ENCODE data around the gene RSBN1. TPM values are rescaled to one million over a fixed set of nuclear protein-coding genes. Genes with fewer than 3 reads are reported as not detected.
A peak's percentile ranks its signal among the peaks of the same experiment; 100 is the strongest.
"Not testable (repeated sequence)": the region's sequence is repeated elsewhere in the genome, so short reads cannot be mapped to it uniquely, and the experiment has no call there.

The RSBN1 gene
- total and polyA plus RNA-seq, 10 of the 15 experiments (the other 5 are each of a cell fraction or from before 2014, with no cell fraction given) = 2.9 to 26.8 (median 11.5) TPM

DNA sequence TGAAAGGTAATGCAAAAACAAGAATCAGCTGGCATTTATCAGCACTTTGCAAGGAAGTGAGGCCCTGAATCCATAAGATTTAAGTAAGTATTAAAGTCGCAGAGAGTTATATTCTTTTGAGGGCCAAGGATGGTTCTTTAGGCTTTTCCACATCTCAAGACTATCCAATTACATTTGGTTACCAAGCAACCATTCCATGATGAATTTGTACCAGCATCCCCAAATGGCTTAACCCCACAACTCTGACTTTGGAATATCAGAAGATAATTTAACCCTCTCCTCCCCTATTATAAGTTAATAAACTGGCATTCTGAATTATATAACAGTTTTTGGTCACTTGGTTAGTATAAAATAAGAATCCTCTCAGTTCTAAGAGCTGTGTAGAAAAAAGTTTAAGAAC, 55.8 kb downstream of the RSBN1 start (continued):
- TF ChIP-seq PAX8 (IDR thresholded peaks at IDR 0.05) (no peak), ESRRA (IDR thresholded peaks at IDR 0.05; ENCODE audit: low read length) (no peak), CHD1 (IDR thresholded peaks at IDR 0.05; ENCODE audit: low read depth, low read length) (no peak), JUND (IDR thresholded peaks at IDR 0.05; ENCODE audit: low read depth, low read length) (no peak), SMAD5 (IDR thresholded peaks at IDR 0.05; ENCODE audit: low read depth) (no peak)
- TF ChIP-seq, protein P1, sequence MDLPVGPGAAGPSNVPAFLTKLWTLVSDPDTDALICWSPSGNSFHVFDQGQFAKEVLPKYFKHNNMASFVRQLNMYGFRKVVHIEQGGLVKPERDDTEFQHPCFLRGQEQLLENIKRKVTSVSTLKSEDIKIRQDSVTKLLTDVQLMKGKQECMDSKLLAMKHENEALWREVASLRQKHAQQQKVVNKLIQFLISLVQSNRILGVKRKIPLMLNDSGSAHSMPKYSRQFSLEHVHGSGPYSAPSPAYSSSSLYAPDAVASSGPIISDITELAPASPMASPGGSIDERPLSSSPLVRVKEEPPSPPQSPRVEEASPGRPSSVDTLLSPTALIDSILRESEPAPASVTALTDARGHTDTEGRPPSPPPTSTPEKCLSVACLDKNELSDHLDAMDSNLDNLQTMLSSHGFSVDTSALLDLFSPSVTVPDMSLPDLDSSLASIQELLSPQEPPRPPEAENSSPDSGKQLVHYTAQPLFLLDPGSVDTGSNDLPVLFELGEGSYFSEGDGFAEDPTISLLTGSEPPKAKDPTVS (IDR thresholded peaks at IDR 0.05; ENCODE audit: low read depth, low read length) = no peak
- TF ChIP-seq, protein P2, sequence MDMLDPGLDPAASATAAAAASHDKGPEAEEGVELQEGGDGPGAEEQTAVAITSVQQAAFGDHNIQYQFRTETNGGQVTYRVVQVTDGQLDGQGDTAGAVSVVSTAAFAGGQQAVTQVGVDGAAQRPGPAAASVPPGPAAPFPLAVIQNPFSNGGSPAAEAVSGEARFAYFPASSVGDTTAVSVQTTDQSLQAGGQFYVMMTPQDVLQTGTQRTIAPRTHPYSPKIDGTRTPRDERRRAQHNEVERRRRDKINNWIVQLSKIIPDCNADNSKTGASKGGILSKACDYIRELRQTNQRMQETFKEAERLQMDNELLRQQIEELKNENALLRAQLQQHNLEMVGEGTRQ (IDR thresholded peaks at IDR 0.05; ENCODE audit: borderline replicate concordance, low read depth, low read length) = no peak
- TF ChIP-seq, protein P3, sequence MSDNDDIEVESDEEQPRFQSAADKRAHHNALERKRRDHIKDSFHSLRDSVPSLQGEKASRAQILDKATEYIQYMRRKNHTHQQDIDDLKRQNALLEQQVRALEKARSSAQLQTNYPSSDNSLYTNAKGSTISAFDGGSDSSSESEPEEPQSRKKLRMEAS (IDR thresholded peaks at IDR 0.05; ENCODE audit: low read depth, low read length) = no peak

DNA sequence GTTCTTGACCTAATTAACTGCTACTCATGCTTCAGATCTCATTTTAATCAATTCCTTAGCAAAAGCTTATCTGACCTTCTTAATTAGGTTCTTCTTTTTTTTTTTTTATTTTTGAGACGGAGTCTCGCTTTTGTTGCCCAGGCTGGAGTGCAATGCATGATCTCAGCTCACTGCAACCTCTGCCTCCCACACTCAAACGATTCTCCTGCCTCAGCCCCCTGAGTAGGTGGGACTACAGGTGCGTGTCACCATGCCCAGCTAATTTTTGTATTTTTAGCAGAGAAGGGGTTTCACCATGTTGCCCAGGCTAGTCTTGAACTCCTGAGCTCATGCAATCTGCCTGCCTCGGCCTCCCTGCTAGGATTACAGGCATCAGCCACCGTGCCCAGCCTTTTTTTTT, 58.9 kb downstream of the RSBN1 start:
- H3K4me2 ChIP-seq (ENCODE audit: control insufficient read depth, insufficient read depth) = peak overlapping the region; percentile 51; the same call in 1 of the 2 replicates
- H4K20me1 ChIP-seq (ENCODE audit: control insufficient read depth, insufficient read depth); H3K9me3 ChIP-seq (replicated peaks; ENCODE audit: control insufficient read depth, insufficient read depth, low read length); H3K36me3 ChIP-seq (ENCODE audit: control insufficient read depth in 2 of 2, insufficient read depth in 2 of 2, low read length in 1 of 2); H2AFZ ChIP-seq (ENCODE audit: control insufficient read depth, low read depth, low read length); H3K27me3 ChIP-seq (replicated peaks in 1 of 2; ENCODE audit: control insufficient read depth in 2 of 2, insufficient read depth in 2 of 2, low read length in 1 of 2); FAIRE-seq; H3K4me3 ChIP-seq; DNase-seq (ENCODE audit: low read depth, low spot score); BruUV-seq (replicated peaks); H3K9ac ChIP-seq (ENCODE audit: control insufficient read depth, insufficient read depth, low read length); H3K4me1 ChIP-seq (ENCODE audit: control insufficient read depth, insufficient read depth, low read length); in situ Hi-C loops (cut with MboI): not testable (repeated sequence)
- POLR2A ChIA-PET = interaction anchor here (0.7 to 1.9 kb wide), 7 partner anchors 27 to 105 kb away, joined by 3 to 6 read pairs (median 5); partner anchors contain the start of gene RSBN1
- peak; percentile 33 for ATAC-seq
- intact Hi-C loops (cut with micrococcal nuclease; ENCODE audit: unreplicated experiment) = loop anchor here (10.0 kb wide), 1 partner anchor 151 kb away; the partner anchor contains the start of genes AP4B1 and DCLRE1B
- H3K79me2 ChIP-seq (ENCODE audit: control insufficient read depth, insufficient read depth, low read length) = peaks cover 23% of the 10 kb centered on the region
- TF ChIP-seq, protein P4, sequence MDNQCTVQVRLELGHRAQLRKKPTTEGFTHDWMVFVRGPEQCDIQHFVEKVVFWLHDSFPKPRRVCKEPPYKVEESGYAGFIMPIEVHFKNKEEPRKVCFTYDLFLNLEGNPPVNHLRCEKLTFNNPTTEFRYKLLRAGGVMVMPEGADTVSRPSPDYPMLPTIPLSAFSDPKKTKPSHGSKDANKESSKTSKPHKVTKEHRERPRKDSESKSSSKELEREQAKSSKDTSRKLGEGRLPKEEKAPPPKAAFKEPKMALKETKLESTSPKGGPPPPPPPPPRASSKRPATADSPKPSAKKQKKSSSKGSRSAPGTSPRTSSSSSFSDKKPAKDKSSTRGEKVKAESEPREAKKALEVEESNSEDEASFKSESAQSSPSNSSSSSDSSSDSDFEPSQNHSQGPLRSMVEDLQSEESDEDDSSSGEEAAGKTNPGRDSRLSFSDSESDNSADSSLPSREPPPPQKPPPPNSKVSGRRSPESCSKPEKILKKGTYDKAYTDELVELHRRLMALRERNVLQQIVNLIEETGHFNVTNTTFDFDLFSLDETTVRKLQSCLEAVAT (IDR thresholded peaks at IDR 0.05) = 0 out of 2 replicates have a peak, but pooled peaks have one; percentile 45
- TF ChIP-seq CREM (IDR thresholded peaks at IDR 0.05; ENCODE audit: low read depth) (peak; percentile 12; the same call in 1 of the 2 replicates), ATF7 (IDR thresholded peaks at IDR 0.05; ENCODE audit: low read depth) (peak; percentile 53; the same call in 1 of the 2 replicates), NBN (IDR thresholded peaks at IDR 0.05) (0 out of 2 replicates have a peak, but pooled peaks have one; percentile 31), JUNB (IDR thresholded peaks at IDR 0.05) (peak; percentile 17; the same call in 1 of the 2 replicates)
- RAD21 ChIA-PET (ENCODE audit: unreplicated experiment) = interaction anchor here (0.7 to 2.7 kb wide), 13 partner anchors 9 to 151 kb away, joined by 3 to 12 read pairs (median 5); partner anchors contain the start of genes AP4B1 and RSBN1
- SMC1A ChIA-PET (ENCODE audit: uncharacterized antibody, unreplicated experiment) = interaction anchor here (0.9 to 1.9 kb wide), 14 partner anchors 9 to 199 kb away, joined by 3 to 11 read pairs (median 6); partner anchors contain the start of genes AP4B1 and RSBN1
- WGBS (ENCODE audit: insufficient coverage, insufficient replicate concordance, low lambda C conversion rate, missing lambda C conversion rate) = 82% methylated on average over 6 of the region's 6 CpGs
- H3K27ac ChIP-seq (ENCODE audit: control insufficient read depth, insufficient read depth) = peak overlapping the region; percentile 30; the same call in 1 of the 2 replicates
- CTCF ChIA-PET = interaction anchor here (0.6 to 1.6 kb wide), 6 partner anchors 15 to 680 kb away, joined by 3 to 7 read pairs (median 3); partner anchors contain the start of genes LRIG2 and RSBN1

Data from GM12878 (cell line).